HepG2 (cell line): ENCODE data around the gene NUDT19. TPM values are rescaled to one million over a fixed set of nuclear protein-coding genes. Genes with fewer than 3 reads are reported as not detected.

Experiments
- CTCF ChIP-seq: sonication (generic); formaldehyde crosslinking; IDR thresholded peaks from 2 replicates; pipeline ENCODE4 v1.5.0; 2020; ENCODE audit warnings: mild to moderate bottlenecking, missing genetic modification reagents, moderate library complexity
- FOXA1 ChIP-seq, 2 experiments: fragments of 450-650 bp in 1 of 2; sonication (generic) in 1 of 2; formaldehyde crosslinking in 1 of 2; IDR thresholded peaks; 2 replicates each; pipeline versions ENCODE4 v1.4.0 to v1.6.1; 2016 to 2020; ENCODE audit warnings: missing genetic modification reagents in 1 of 2
- PHF21A ChIP-seq: sonication (generic); formaldehyde crosslinking; IDR thresholded peaks from 2 replicates; pipeline ENCODE4 v1.5.0; 2020; ENCODE audit warnings: mild to moderate bottlenecking, missing genetic modification reagents
- REXO4 ChIP-seq: sonication (generic); formaldehyde crosslinking; IDR thresholded peaks from 2 replicates; pipeline ENCODE4 v1.8.0; 2022; ENCODE audit warnings: missing genetic modification reagents, mild to moderate bottlenecking, borderline replicate concordance
- RNF2 ChIP-seq: fragments of 450-650 bp; conservative IDR thresholded peaks from 2 replicates; pipeline ENCODE4 v1.6.1; 2016; ENCODE audit warnings: low read depth
- SMC3 ChIP-seq: IDR thresholded peaks from 2 replicates; pipeline ENCODE4 v1.6.1; 2011; ENCODE audit warnings: low read length, improper control_type of control experiment
- ZNF326 ChIP-seq: sonication (generic); formaldehyde crosslinking; IDR thresholded peaks from 2 replicates; pipeline ENCODE4 v1.4.0; 2020; ENCODE audit warnings: missing genetic modification reagents, borderline replicate concordance
- ZNF597 ChIP-seq: sonication (generic); formaldehyde crosslinking; IDR thresholded peaks from 2 replicates; pipeline ENCODE4 v1.5.0; 2020; ENCODE audit warnings: missing genetic modification reagents
- ZNF660 ChIP-seq: sonication (generic); formaldehyde crosslinking; IDR thresholded peaks from 2 replicates; pipeline ENCODE4 v1.5.1; 2020; ENCODE audit warnings: mild to moderate bottlenecking, low read depth, missing genetic modification reagents, borderline replicate concordance
- ZUFSP ChIP-seq: sonication (generic); formaldehyde crosslinking; IDR thresholded peaks from 2 replicates; pipeline ENCODE4 v1.9.0; 2021; ENCODE audit warnings: missing genetic modification reagents, mild to moderate bottlenecking, borderline replicate concordance
- polyA plus RNA-seq, 8 experiments: library from polyadenylated mRNA; depleted of rRNA in 3 of 8; stranded (reverse) in 7 of 8; unstranded in 1 of 8; fragments of >200 nt; fragmentation: Illumina TruSeq in 4 of 8; extraction: Trizol in 4 of 8; gene quantifications; 2 replicates each; pipeline versions ENCODE4 v1.2.1 to v1.2.3, GENCODE V29; 2011 to 2016; ENCODE audit warnings: low read depth in 4 of 8, missing spikeins in 1 of 8, mixed read lengths in 1 of 8; ENCODE audit not compliant: insufficient read depth in 1 of 8
- total RNA-seq, 5 experiments: library from RNA; depleted of rRNA; stranded (reverse); fragments of >200 nt; fragmentation: Illumina TruSeq; extraction: Trizol; gene quantifications; 2 replicates each; pipeline ENCODE4 v1.2.3, GENCODE V29; 2016; ENCODE audit warnings: low read depth in 1 of 5

Gene NUDT19
- total and polyA plus RNA-seq, 2 of the 13 experiments (the other 11 are each of a cell fraction or from before 2014, with no cell fraction given), result 3.1 to 3.6 TPM

GRCh38 chr19:32709032-32709431 is 17.4 kb downstream of the NUDT19 start (continued):
- TF ChIP-seq CTCF (CRISPR knock-in tag), result no peak
- no peak for TF ChIP-seq RNF2
- no peak for TF ChIP-seq ZNF326 (CRISPR knock-in tag)
- no peak for TF ChIP-seq PHF21A (CRISPR knock-in tag)
- no peak for TF ChIP-seq ZNF660 (CRISPR knock-in tag)
- no peak for TF ChIP-seq ZNF597 (CRISPR knock-in tag)
- TF ChIP-seq REXO4 (CRISPR knock-in tag), result no peak
- no peak for TF ChIP-seq SMC3
- no peak for TF ChIP-seq FOXA1 (IDR thresholded peaks at IDR 0.05)
- TF ChIP-seq FOXA1 (CRISPR knock-in tag; IDR thresholded peaks at IDR 0.05), result no peak
- no peak for TF ChIP-seq ZUFSP (CRISPR knock-in tag)
- TF ChIP-seq, all 625 proteins: peak for 0
